Body of pancreas (tissue), 4 donors: ENCODE results near the gene SESTD1. TPM values are rescaled to one million over a fixed set of nuclear protein-coding genes. Genes with fewer than 3 reads are reported as not detected.

ENCODE experiments used
- ATAC-seq: fragments of 150-250 bp; one replicate; pipeline ENCODE4 v1.9.1; 2016
- DNase-seq, 4 donors: peaks; one replicate each; pipeline ENCODE4 v3.0.0-alpha.2; 2019
- H3K27ac ChIP-seq, 4 donors: fragments of 200-600 bp; sonication (generic); 1 replicate in 3 of 4; 2 replicates in 1 of 4; pipeline versions ENCODE4 v1.5.1 to v1.6.1; 2016 to 2019; ENCODE audit warnings: mild to moderate bottlenecking in 1 of 4, mixed read lengths in 1 of 4, moderate library complexity in 1 of 4
- H3K27me3 ChIP-seq, 2 donors: fragments of 200-600 bp; sonication (generic); one replicate each; pipeline ENCODE4 v1.6.0; 2016; ENCODE audit warnings: mild to moderate bottlenecking in 1 of 2
- H3K36me3 ChIP-seq, 2 donors: fragments of 200-600 bp; sonication (generic); replicated peaks in 1 of 2; 2 replicates each; pipeline ENCODE4 v1.5.1; 2016; ENCODE audit warnings: low read depth in 2 of 2; ENCODE audit not compliant: insufficient read depth in 1 of 2
- H3K4me1 ChIP-seq: fragments of 200-600 bp; sonication (generic); one replicate; pipeline ENCODE4 v1.6.0; 2016
- H3K4me3 ChIP-seq, 2 donors: fragments of 200-600 bp; sonication (generic); 1 replicate in 1 of 2; 2 replicates in 1 of 2; pipeline ENCODE4 v1.5.1; 2016 to 2019
- H3K9me3 ChIP-seq, 3 donors: fragments of 200-600 bp; sonication (generic); 1 replicate in 2 of 3; 2 replicates in 1 of 3; pipeline ENCODE4 v1.5.1; 2016
- CTCF ChIP-seq, 7 experiments: fragments of 450-650 bp in 4 of 7; fragments of 200-600 bp in 3 of 7; sonication (generic) in 3 of 7; IDR thresholded peaks; one replicate each; pipeline ENCODE4 v1.5.1; 2016 to 2019; ENCODE audit warnings: antibody characterized with exemption in 7 of 7
- POLR2A ChIP-seq, 3 donors: fragments of 450-650 bp; IDR thresholded peaks; one replicate each; pipeline ENCODE4 v1.6.1; 2016; ENCODE audit warnings: antibody characterized with exemption in 3 of 3, mild to moderate bottlenecking in 2 of 3
- WGBS, 2 donors: methylation state at CpG; one replicate each; pipeline ENCODE4 v1.1.5; 2017; 5-methylcytosine and 5-hydroxymethylcytosine counted together
- intact Hi-C: fragments of 100-400 bp; cut with DNase I; formaldehyde crosslinking; loops from one replicate; pipeline ENCODE4 v1.15.1; 2023
- total RNA-seq, 2 donors: library from RNA; depleted of rRNA; stranded (reverse); fragments of >200 nt; gene quantifications; one replicate each; pipeline ENCODE4 v1.1.0, GENCODE V29; 2016

The SESTD1 gene
- total RNA-seq, 2 donors from 2014 or later: 13.2 to 24.4 TPM

GRCh38 chr2:179297927-179298326, 33.3 kb upstream of the SESTD1 start:
- Histone ChIP-seq H3K4me1 (no peaks in the 10 kb centered on the region), H3K4me3 (no peak overlapping the region), H3K36me3 (no peaks in the 10 kb centered on the region), H3K9me3 (no peaks in the 10 kb centered on the region), H3K27me3 (no peaks in the 10 kb centered on the region), H3K27ac (no peak overlapping the region)
- no peak for DNase-seq
- 76 to 80% methylated on average over 2 of the region's 2 CpGs for WGBS, 2 donors
- no peak for TF ChIP-seq CTCF (IDR thresholded peaks at IDR 0.05)
- no peak for TF ChIP-seq POLR2A (IDR thresholded peaks at IDR 0.05)
- ATAC-seq: no peak
- intact Hi-C loops: no loop called here

- TF ChIP-seq CTCF (IDR thresholded peaks at IDR 0.05): no peak
- TF ChIP-seq POLR2A (IDR thresholded peaks at IDR 0.05): no peak
- Histone ChIP-seq H3K9me3 (no peaks in the 10 kb centered on the region), H3K27ac (no peak overlapping the region), H3K4me3 (no peak overlapping the region), H3K36me3 (no peaks in the 10 kb centered on the region), H3K4me1 (no peaks in the 10 kb centered on the region), H3K27me3 (no peaks in the 10 kb centered on the region)
- DNase-seq (no peak), ATAC-seq (no peak)
- intact Hi-C loops: no loop called here
- 89 to 100% methylated on average over 1 of the region's 1 CpG for WGBS, 2 donors
These were observed 25.7 kb upstream of the SESTD1 start for GRCh38 chr2:179290329-179290728.

- H3K9me3 ChIP-seq: no peaks in the 10 kb centered on the region
These were observed 20.4 kb upstream of the SESTD1 start for GRCh38 chr2:179285060-179285459.

GRCh38 chr2:179277429-179278196, 13.0 kb upstream of the SESTD1 start:
- DNase-seq: no peak
- no peak for ATAC-seq
- no peak overlapping the region for H3K4me3 ChIP-seq
- no peaks in the 10 kb centered on the region for H3K9me3 ChIP-seq
- no peak overlapping the region for H3K27ac ChIP-seq
- peaks cover 4% of the 10 kb centered on the region for H3K4me1 ChIP-seq
- intact Hi-C loops: no loop called here
- TF ChIP-seq POLR2A (IDR thresholded peaks at IDR 0.05) (no peak), CTCF (IDR thresholded peaks at IDR 0.05) (no peak)
- no peaks in the 10 kb centered on the region for H3K36me3 ChIP-seq
- 81 to 86% methylated on average over 2 to 3 of the region's 3 CpGs for WGBS, 2 donors
- H3K27me3 ChIP-seq: no peaks in the 10 kb centered on the region

More at GRCh38 chr2:179285060-179285459, 20.4 kb upstream of the SESTD1 start:
- Histone ChIP-seq H3K36me3 (no peaks in the 10 kb centered on the region), H3K27me3 (no peaks in the 10 kb centered on the region), H3K4me3 (no peak overlapping the region), H3K27ac (no peak overlapping the region), H3K4me1 (no peaks in the 10 kb centered on the region)
- intact Hi-C loops: no loop called here
- TF ChIP-seq POLR2A (IDR thresholded peaks at IDR 0.05) (no peak), CTCF (IDR thresholded peaks at IDR 0.05) (no peak)
- DNase-seq (no peak), ATAC-seq (no peak)
